GM12873 (cell line): ENCODE measurements around the gene LONRF3.

Experiments used
- CTCF ChIP-seq: IDR thresholded peaks from 2 replicates; pipeline ENCODE4 v1.5.1; 2012; ENCODE audit warnings: low read depth, mild to moderate bottlenecking, moderate library complexity, low read length, control low read depth; ENCODE audit not compliant: insufficient read depth; ENCODE audit errors: missing control alignments

The LONRF3 gene

GRCh38 chrX:119055687-119056086, 81.3 kb downstream of the LONRF3 start:
- TF ChIP-seq CTCF: no peak

GRCh38 chrX:119062750-119063374, 88.4 kb downstream of the LONRF3 start:
- TF ChIP-seq CTCF: no peak

- no peak for TF ChIP-seq CTCF
Observed at GRCh38 chrX:119063428-119063827, 89.0 kb downstream of the LONRF3 start.

GRCh38 chrX:119067023-119067739, 92.8 kb downstream of the LONRF3 start:
- peak; percentile 65 for TF ChIP-seq CTCF
